NCI-H774 (cell line): ENCODE data around the gene AEBP1.
A peak's percentile ranks its signal among the peaks of the same experiment; 100 is the strongest.
"Not testable (repeated sequence)": the region's sequence is repeated elsewhere in the genome, so short reads cannot be mapped to it uniquely, and the experiment has no call there.

Experiments
- DNase-seq: peaks from one replicate; lab custom pipeline; 2025; lab: John Stamatoyannopoulos, UW

Gene AEBP1

GRCh38 chr7:44117801-44118429 lies 13.8 kb downstream of the AEBP1 start:
- no peak for DNase-seq

- DNase-seq: no peak
Measured at GRCh38 chr7:44119829-44120380, 15.8 kb downstream of the AEBP1 start.

- DNase-seq: no peak
Measured at GRCh38 chr7:44120395-44120794, 16.2 kb downstream of the AEBP1 start.

- DNase-seq: no peak
Measured at GRCh38 chr7:44121761-44122420, 17.7 kb downstream of the AEBP1 start.

- no peak for DNase-seq
Measured at GRCh38 chr7:44122529-44122928, 18.4 kb downstream of the AEBP1 start.

GRCh38 chr7:44123190-44124003 lies 19.3 kb downstream of the AEBP1 start, which contains the start of gene POLD2:
TSS of gene POLD2 (minus strand) at chr7:44123548. CDS start at chr7:44122053, 1,495 bp downstream.
- DNase-seq: peak; percentile 96

- no peak for DNase-seq
Measured at GRCh38 chr7:44124822-44125202, 20.7 kb downstream of the AEBP1 start.

GRCh38 chr7:44126574-44126973 lies 22.4 kb downstream of the AEBP1 start:
- DNase-seq: not testable (repeated sequence)

GRCh38 chr7:44127161-44127560 lies 23.0 kb downstream of the AEBP1 start:
- DNase-seq: no peak

GRCh38 chr7:44128721-44129582 lies 24.8 kb downstream of the AEBP1 start:
- DNase-seq: no peak

- DNase-seq: peak; percentile 37
Measured at GRCh38 chr7:44131173-44132029, 27.3 kb downstream of the AEBP1 start.

- no peak for DNase-seq
Measured at GRCh38 chr7:44132039-44132438, 27.9 kb downstream of the AEBP1 start.

GRCh38 chr7:44133295-44133694 lies 29.1 kb downstream of the AEBP1 start:
- DNase-seq: no peak

- DNase-seq: no peak
Measured at GRCh38 chr7:44134943-44135628, 30.9 kb downstream of the AEBP1 start.

- DNase-seq: no peak
Measured at GRCh38 chr7:44136731-44137130, 32.6 kb downstream of the AEBP1 start.

GRCh38 chr7:44138698-44139097 lies 34.6 kb downstream of the AEBP1 start:
- no peak for DNase-seq

- no peak for DNase-seq
Measured at GRCh38 chr7:44139311-44140010, 35.3 kb downstream of the AEBP1 start.

GRCh38 chr7:44140341-44140740 lies 36.2 kb downstream of the AEBP1 start:
- no peak for DNase-seq

- DNase-seq: no peak
Measured at GRCh38 chr7:44141221-44141850, 37.2 kb downstream of the AEBP1 start, which contains the start of gene MYL7. TSS of gene MYL7 (minus strand) at chr7:44141332. CDS start at chr7:44141305, 27 bp downstream.
